Skin epidermis (tissue), 12 donors: ENCODE measurements around the gene AKR1C2.
"Not testable (repeated sequence)": the region's sequence is repeated elsewhere in the genome, so short reads cannot be mapped to it uniquely, and the experiment has no call there.

Experiments used
- H3K27ac ChIP-seq, 21 experiments: fragments of 200-600 bp; sonication (generic) in 11 of 21; one replicate each; pipeline ENCODE4 v1.5.0; 2020; ENCODE audit warnings: mild to moderate bottlenecking in 3 of 21, inconsistent platforms in 2 of 21, moderate library complexity in 2 of 21
- H3K4me3 ChIP-seq, 7 experiments: fragments of 200-600 bp; sonication (generic) in 2 of 7; one replicate each; pipeline ENCODE4 v1.5.0; 2020; ENCODE audit warnings: inconsistent platforms in 2 of 7, mild to moderate bottlenecking in 2 of 7, moderate library complexity in 1 of 7

Gene AKR1C2

GRCh38 chr10:4962876-4963814 lies 40.5 kb downstream of the AKR1C2 start, which contains the start of gene AKR1C1:
AKR1C1 (plus strand) TSS chr10:4963415; CDS start chr10:4963445, 30 bp downstream.
- Histone ChIP-seq H3K27ac (peak within 1 kb of the TSS in 1 of 21 experiments; percentile 26), H3K4me3 (peak within 1 kb of the TSS in 1 of 7 experiments; percentile 15)

DNA sequence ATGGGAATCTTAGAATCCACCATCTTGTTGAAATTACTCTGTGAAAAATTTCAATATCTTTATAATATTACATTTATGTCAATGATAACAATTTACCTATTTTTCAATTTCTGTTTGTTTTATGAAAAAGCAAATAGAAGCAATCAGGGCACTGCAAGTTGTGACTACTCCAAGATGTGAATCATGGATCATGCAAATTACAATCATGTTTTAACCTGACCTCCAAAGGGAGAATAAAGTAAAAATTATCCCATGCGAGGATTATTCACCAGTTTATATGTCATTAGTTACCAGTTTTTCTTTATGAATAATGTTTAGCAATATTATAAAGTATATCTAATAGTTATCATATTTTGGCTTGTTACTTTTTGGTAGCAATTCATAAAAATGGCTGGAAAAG lies 41.3 kb downstream of the AKR1C2 start:
- H3K4me3 ChIP-seq, H3K27ac ChIP-seq: not testable (repeated sequence)

GRCh38 chr10:4961558-4961957 lies 42.1 kb downstream of the AKR1C2 start:
- H3K27ac ChIP-seq, H3K4me3 ChIP-seq: not testable (repeated sequence)

DNA sequence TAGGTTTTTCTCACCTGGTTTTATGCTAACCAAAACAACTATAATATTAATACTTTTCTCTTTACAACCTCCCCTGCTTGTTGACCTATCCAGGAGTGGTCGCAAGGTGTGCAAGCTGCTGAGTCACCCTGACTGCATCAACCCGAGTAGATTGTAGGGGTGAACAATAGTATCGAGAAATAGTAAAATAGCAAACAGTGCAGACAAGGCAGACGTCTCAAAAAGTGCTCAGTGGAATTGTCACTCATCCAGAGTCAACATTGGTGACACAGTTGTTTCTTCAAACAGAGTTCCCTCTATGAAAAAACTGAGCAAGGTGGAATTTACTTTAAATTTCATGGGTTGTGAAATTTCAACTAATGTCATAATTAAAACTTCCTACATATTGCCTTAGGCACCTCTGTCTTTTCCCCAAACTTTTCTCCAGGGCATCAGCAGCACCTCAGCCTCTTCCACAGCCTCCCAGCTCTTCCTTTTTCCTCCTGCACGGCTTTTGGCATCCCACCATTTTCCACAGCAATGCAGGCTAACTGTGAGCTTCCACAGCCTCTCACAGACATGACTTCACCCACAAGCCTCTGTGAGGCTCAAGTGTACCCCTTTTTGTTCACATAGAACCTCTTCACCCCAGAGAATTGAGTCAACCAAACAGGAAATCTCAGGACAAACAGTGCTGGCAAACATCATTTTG lies 46.6 kb downstream of the AKR1C2 start:
- H3K4me3 ChIP-seq, H3K27ac ChIP-seq: not testable (repeated sequence)

GRCh38 chr10:4956088-4956487 lies 47.6 kb downstream of the AKR1C2 start:
- H3K27ac ChIP-seq, H3K4me3 ChIP-seq: not testable (repeated sequence)

DNA sequence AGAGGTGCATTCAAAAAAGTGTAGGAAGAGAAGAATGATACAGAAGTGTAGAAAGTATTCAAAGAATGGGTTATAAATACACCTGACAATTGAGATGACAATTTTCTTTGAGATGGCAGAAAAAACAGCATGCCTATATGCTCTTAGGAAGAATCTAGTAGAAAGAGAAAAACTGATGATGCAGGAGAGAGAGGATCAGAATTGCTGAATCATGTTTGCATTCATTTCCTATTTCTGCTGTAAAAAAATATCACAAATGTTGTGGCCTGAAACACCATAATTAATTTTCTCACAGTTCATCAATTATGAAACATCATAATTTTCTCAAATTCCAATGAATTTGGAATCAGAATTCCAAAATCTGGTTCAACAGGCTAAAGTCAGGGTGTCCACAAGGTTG lies 50.3 kb downstream of the AKR1C2 start:
- no peak overlapping the region for H3K27ac ChIP-seq
- H3K4me3 ChIP-seq = no peak overlapping the region

- not testable (repeated sequence) for H3K4me3 ChIP-seq, H3K27ac ChIP-seq
These were observed 52.0 kb downstream of the AKR1C2 start for GRCh38 chr10:4951512-4952162.

DNA sequence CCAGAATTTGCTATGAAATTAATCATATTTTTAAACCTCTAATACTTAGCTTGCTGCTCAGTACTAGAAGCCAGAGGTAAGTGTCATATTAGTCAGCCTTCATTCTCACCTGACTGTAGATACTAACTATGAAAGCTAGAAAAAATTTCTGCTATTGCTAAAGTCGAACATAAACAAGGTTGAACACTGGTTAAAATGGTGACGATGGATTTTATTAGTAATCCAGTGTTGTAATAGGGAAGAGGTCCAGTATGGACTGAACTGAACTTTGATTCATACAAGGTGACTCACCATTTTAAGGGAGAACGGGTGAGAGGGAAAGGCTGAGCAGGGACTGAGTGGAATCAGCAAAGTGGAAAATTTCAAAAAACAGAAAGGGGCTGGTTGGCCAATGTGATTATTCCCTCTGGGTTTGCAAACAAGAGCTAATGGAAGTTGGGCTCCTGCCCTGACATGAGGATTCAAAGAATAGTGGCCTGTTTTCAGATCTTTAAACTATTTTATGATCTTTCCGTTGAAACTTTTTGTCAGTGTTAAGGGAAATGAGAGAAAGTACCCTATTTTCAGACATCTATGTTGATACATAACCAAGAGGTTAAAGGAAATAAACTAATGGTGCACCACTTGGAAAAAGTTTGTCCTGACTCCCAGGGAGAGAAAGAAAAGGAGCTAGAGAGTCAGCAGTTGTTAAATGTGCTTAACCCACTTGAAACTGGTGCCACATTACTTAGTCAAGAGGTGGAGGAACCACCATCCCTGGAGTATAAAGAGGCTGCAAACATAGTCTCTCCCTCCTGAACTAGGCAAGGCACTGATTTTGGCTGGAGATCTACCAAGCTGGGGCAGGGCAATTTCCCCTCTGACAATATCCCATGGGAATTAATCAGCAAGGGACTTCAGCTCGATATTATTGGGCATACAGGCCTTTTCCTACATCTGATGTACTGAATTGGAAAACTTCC lies 55.7 kb downstream of the AKR1C2 start:
- no peak overlapping the region for H3K4me3 ChIP-seq
- peak overlapping the region in 18 of 21 experiments; percentile 2 to 82 (median 50) for H3K27ac ChIP-seq

DNA sequence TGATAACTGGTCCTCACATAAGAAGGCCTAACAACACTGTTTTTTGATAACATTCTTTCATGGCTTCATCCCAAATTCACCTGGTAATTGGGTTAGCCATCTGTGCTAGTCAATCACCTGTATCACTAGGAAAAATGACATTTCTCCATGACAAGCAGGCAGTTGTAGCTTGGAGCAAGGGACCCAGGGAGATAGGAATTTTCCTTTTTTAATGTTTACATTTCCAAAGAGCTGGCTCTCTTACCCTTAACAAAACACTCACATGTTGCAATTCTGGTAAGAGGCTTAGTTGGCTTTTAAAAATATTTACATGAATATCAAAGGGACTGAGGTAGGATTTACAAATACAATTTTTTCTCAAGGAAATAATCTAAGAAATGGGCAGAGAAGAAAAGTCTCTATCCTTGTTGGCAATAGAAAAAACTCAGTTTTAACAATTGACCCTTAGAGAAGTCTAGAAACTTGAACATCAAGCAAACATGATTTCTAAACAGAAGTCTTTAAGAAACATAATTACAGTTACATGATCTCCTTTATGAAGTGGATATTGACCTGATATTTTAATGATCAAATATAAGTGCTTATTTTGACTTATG lies 56.5 kb downstream of the AKR1C2 start:
- Histone ChIP-seq H3K4me3 (no peak overlapping the region), H3K27ac (peak overlapping the region in 8 of 21 experiments; percentile 5 to 73 (median 38))

DNA sequence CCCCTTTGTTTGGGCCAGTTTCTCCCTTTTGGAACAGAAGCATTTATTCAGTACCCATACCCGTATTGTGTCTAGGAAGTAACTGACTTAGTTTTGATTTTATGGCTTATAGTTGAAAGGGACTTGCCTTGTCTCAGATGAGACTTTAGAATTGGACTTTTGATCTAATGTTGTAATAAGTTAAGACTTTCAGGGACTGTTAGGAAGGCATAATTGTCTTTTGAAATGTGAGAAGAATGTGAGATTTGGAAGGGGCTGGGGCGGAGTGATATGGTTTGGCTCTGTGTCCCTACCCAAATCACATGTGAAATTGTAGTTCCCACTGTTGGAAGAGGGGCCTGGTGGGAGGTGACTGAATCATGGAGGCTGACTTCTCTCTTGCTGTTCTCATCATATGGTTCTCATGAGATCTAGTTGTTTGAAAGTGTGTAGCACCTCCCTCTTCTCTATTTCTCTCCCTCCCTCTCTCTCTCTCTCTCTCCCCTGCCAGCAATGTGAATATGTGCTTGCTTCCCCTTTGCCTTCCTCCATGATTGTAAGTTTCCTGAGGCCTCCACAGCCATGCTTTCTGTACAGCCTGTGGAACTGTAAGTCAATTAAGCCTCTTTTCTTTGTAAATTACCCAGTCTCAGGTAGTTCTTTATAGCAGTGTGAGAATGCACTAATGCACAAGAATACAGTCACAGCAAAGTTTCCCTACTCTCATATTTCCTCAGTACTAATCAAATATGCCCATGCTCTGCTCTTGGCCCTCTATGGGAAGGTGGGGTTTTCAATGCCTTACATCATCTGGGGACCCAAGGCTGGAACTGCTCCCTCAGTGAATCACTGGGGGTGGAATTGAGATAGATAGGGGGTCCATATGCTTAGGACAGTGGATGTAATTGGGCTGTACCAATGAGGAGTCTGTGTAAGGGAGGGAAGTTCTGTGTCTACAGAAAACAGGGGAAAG lies 57.6 kb downstream of the AKR1C2 start:
- no peak overlapping the region for H3K4me3 ChIP-seq
- peak overlapping the region in 5 of 21 experiments; percentile 0 to 49 (median 26) for H3K27ac ChIP-seq

DNA sequence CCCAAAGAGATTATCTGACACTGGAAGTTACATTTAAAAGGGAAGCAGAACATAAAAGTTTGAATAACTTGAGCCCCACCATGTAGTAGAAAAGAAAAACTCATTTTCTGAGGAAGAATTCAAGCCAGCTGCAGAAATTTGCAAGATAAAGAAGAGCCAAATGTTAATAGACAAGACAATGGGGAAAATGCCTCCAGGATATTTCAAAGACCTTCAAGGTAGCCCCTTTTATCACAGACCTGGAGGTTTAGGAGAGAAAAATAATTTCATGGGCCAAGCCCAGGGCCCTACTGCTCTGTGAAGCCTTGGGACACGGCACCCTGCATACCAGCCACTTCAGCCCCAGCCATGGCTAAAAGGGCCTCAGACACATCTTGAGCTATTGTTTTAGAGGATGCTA lies 58.8 kb downstream of the AKR1C2 start:
- Histone ChIP-seq H3K4me3 (no peak overlapping the region), H3K27ac (peak overlapping the region in 4 of 21 experiments; percentile 23 to 68 (median 55))

- Histone ChIP-seq H3K4me3 (no peak overlapping the region), H3K27ac (peak overlapping the region in 7 of 21 experiments; percentile 1 to 68 (median 16))
These were observed 59.8 kb downstream of the AKR1C2 start for GRCh38 chr10:4943821-4944220.

- not testable (repeated sequence) for H3K4me3 ChIP-seq
- peak overlapping the region in 6 of 21 experiments; percentile 6 to 68 (median 30) for H3K27ac ChIP-seq
These were observed 60.2 kb downstream of the AKR1C2 start for GRCh38 chr10:4943416-4943815.

- H3K27ac ChIP-seq = peak overlapping the region in 10 of 21 experiments; percentile 6 to 68 (median 32)
- H3K4me3 ChIP-seq = not testable (repeated sequence)
These were observed 60.7 kb downstream of the AKR1C2 start for GRCh38 chr10:4942931-4943330.

- peak overlapping the region in 11 of 21 experiments; percentile 19 to 75 (median 34) for H3K27ac ChIP-seq
- H3K4me3 ChIP-seq = no peak overlapping the region
These were observed 61.9 kb downstream of the AKR1C2 start for GRCh38 chr10:4941540-4942330.

GRCh38 chr10:4940909-4941308 lies 62.7 kb downstream of the AKR1C2 start:
- peak overlapping the region in 6 of 21 experiments; percentile 30 to 75 (median 46) for H3K27ac ChIP-seq
- not testable (repeated sequence) for H3K4me3 ChIP-seq

GRCh38 chr10:4940073-4940428 lies 63.6 kb downstream of the AKR1C2 start:
- peak overlapping the region in 1 of 21 experiments; percentile 37 for H3K27ac ChIP-seq
- not testable (repeated sequence) for H3K4me3 ChIP-seq
